Measurements from ENCODE around the gene LMX1B. TPM values are rescaled to one million over a fixed set of nuclear protein-coding genes. Genes with fewer than 3 reads are reported as not detected.
"Not testable (repeated sequence)": the region's sequence is repeated elsewhere in the genome, so short reads cannot be mapped to it uniquely, and the experiment has no call there.

The LMX1B gene
- polyA plus RNA-seq, 4 donors = 15.7 to 22.8 (median 19.9) TPM

DNA sequence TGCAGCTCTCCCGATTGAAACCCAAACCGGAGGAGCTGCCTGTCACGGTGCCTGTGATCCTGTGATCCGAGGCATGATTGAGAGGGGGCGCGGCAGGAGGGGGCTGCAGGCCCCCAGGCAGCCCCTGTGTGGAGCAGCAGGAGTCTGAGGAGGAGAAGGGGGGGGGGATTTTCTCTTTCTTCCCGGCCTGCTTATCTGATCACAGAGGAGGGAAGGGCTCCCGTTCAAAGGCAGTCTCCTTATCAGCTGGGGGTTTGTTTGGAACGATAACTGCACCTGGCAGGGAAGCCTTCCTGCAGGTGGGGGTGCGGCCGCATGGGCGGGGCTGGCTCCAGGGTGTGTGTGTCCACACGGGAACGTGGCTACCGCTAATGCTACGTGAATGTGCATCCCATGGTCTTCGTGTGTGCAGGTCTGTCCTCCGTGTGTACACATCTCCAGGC is 38.4 kb downstream of the LMX1B start:
- no peak for DNase-seq (ENCODE audit: low read depth in 4 of 4, low spot score in 2 of 4)

DNA sequence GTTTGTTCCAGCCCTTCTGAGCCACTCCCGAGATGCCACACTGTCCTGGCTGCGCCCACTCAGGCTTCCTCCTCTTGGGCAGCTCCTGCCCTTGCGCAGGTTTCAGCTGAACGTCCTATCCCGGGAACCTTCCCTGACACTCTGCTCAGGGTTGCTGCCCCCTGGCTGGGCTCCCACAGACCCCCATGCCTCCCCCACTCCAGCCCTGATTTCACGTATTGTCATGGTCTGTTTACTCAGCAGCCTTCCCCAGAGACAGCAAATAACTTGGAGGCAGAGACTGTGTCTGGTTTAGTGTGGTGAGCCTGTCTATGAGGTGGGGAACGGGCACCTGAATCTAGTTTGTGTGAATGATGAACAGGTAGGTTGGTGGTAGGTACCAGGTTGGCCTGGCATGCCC is 40.4 kb downstream of the LMX1B start:
- no peak for DNase-seq (ENCODE audit: low read depth in 4 of 4, low spot score in 2 of 4)

DNA sequence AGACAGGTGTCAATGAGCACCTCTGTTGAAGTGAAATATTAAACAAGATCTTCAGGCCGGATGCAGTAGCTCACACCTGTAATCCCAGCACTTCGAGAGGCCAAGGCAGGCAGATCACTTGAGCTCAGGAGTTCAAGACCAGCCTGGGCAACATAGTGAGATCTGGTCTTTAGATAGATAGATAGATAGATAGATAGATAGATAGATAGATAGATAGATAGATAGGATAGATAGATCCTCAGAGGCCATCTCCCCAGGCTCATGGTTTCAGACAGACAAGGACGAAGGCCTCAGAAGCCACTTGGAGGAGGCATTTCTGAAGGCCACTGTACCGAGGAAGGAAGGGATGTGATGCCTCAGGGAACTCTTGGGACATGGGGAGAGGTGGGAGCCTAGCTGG is 42.5 kb downstream of the LMX1B start:
- not testable (repeated sequence) for DNase-seq (ENCODE audit: low read depth in 4 of 4, low spot score in 2 of 4)

- DNase-seq (ENCODE audit: low read depth in 4 of 4, low spot score in 2 of 4) = no peak
Observed at GRCh38 chr9:126658201-126658825, 44.6 kb downstream of the LMX1B start.

DNA sequence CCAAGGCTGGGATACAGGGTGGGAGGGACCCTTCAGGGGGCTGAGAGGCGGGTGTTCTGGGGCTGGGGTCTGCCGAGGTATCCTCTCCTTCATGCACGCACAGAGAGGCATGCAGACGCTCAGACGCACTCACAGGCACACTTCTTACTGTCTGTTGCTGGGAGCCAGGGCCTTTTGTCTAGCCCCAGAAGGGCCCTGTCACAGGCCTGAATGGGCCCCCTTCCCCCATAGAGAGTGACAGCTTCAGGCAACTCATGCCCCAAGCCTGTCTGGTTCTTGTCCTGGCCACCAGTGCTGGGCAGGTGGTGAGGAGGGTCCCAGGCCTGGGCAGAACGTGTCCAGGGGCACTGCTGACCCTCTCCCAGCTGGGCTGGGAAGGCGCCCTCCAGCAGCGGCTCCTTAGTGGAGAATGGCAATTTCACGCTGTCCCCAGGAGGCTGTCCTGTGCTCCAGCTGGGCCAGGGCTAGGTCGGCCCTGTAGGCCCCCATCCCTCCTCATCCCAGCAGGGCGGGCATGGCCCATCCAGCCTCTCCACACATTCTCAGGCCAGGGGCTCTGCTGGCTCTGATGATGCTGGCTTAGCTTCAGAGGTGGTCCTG is 45.3 kb downstream of the LMX1B start:
- no peak for DNase-seq (ENCODE audit: low read depth in 4 of 4, low spot score in 2 of 4)

GRCh38 chr9:126661122-126661520 is 47.4 kb downstream of the LMX1B start:
- no peak for DNase-seq (ENCODE audit: low read depth in 4 of 4, low spot score in 2 of 4)

DNA sequence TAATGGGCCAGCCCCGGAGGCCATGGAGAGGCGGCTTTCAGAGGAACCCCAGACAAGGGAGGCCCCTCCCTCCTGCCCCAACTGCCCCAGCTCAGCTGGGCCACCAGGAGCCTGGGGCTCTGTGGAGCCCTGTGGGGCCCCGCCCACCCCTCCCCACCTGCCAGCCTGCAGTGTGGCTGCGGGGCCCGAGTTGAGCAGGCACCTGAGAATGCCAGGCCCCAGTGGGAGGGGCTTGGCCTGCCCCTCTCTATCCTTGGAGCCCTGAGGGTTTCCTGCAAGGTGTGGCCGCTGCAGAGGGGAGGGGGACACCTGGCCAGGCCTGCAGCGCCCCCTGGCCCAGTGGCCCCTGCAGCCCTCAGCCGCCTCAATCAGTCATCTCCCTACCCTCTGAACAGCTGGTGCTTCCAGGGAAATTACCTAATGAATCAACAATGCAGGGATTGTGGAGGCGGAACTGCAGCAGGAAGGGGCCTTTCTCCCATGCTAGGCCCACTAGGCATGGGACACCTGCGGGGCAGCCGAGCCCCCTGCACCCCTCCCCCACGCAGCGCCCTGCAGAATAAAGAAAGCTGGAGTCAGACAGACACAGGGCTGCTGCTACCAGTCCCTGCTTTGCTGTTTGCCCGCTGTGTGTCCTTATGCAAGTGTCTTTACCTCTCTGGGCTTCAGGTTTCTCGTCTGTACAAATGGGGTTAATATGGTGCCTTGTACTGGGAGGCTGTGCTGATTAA is 48.0 kb downstream of the LMX1B start:
- DNase-seq (ENCODE audit: low read depth in 4 of 4, low spot score in 2 of 4) = no peak

DNA sequence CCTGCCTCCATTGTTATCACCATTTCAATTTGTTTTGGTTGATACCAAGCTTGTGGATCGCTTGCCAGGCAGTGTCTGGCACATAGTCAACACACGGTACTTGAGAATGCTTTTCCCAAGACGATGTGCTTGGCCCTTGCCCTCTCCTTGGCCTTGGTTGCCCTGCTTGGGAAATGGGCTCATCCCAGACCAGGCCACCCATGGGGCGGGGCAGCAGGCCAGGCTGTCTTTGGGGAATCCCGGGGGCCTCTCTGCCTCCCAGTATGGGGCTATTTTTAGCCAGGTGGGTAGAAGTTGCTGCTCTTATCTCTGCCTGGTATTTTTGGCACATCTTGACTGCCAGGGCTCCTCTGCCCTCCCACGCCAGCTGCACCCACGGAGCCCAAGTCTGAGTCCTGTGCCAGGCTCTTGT is 49.9 kb downstream of the LMX1B start:
- no peak for DNase-seq (ENCODE audit: low read depth in 4 of 4, low spot score in 2 of 4)

DNA sequence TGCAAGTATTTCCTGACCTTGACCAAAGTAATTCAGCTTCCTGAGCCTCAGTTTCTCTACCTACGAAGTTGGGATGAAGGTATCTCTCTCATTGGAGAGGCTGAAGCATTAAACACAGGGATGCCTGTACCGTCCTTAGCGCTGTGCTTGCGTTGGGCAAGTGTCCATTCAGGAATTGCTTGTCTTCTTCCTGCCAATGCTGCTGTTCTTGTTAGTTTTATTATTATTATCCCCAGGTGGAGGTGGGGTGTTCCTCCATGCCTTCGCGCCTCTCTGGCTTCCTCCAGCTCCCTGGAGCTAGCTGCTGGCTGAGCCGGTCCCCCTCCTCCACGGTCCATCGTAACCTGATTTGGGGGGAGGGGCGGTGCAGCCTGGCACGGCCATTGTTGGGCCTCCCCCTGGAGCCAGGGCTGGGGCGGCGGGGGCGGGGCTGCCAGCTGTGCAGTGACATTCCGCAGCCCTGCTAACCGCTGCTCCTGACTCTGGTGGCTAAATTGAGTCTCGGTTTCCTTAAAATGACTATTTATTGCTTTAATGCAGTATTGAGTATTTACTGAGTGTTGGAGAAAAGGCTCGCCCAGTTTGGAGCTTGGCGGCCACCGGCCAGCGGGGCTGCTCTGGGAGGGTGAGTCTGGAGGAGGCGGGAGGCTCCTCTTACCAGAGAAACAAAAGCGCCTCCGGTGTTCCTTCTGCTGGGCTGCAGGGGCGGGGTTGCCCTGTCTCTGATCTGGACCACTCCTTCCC is 51.3 kb downstream of the LMX1B start:
- peak in 1 of 4 donors; percentile 63 for DNase-seq (ENCODE audit: low read depth in 4 of 4, low spot score in 2 of 4)

DNA sequence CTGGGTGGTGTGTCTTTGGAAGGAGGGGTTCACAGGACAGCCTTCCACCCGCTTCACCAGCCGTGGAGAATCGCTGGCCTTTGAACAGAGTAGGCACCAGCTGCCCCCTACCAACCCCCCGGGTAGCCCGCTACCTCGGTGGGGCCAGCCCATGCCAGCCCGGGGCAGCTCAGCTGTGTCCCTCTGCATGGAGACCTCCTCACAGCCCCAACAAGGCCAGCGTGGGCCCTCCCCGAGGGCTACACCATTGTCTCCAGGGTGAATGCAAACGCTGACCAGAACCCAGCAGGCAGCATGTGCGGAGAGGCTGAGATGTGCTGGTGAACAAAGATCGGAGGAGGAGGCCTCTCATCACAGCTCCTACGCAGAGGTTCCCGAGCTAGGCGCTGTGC is 51.9 kb downstream of the LMX1B start:
- DNase-seq (ENCODE audit: low read depth in 4 of 4, low spot score in 2 of 4) = no peak

DNA sequence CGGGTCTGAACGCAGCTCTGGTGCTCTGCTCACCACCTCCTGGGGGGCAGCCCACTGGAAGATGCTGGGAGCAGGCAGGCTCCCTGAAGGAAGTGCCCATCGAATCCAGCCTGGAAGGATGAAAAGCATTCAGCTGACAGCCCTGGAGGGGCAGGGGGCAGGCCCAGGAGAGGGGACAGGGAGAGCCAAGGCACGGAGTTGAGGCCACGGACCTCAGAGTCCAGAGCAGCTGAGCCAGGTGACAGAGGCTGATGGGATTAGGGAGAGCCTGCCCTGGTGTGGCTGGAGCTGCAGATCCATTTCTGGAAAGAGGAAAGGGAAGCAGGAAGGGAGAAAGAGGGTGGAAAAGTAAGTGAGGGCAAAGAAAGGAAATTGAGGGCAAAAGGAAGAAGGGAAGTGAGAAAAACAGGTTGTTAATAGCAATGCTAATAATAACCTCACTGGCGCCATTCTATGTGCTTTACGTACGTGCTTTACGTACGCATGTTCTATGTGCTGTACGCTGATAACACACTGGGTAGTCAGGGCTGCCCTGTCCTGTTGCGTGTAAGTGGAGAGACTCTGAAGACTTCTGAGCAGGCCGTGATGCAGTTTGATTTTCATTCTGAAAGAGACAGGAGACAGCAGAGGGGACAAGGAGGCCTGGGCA is 52.6 kb downstream of the LMX1B start:
- no peak for DNase-seq (ENCODE audit: low read depth in 4 of 4, low spot score in 2 of 4)

- no peak for DNase-seq (ENCODE audit: low read depth in 4 of 4, low spot score in 2 of 4)
Observed at GRCh38 chr9:126667190-126668055, 53.7 kb downstream of the LMX1B start.

- DNase-seq (ENCODE audit: low read depth in 4 of 4, low spot score in 2 of 4) = no peak
Observed at GRCh38 chr9:126668058-126668457, 54.3 kb downstream of the LMX1B start.

GRCh38 chr9:126669108-126669507 is 55.4 kb downstream of the LMX1B start:
- no peak for DNase-seq (ENCODE audit: low read depth in 4 of 4, low spot score in 2 of 4)

DNA sequence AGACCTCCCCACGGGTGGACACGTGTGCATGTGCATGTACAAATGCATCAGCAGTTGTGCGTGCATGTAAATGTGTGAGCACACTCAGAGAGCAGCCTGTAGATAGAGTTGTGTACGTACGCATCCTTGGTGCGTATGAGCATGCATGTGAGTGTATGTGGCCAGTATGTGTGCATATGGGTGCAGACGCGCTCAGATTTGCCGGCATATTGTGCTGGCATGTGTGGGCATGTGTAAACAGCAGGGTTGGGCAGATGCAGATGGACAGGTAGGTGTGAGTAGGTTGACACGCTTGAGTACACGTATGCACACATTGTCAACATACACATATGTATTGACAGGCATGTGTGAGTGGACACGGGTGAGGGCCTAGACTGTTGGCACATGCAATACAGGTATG is 56.5 kb downstream of the LMX1B start:
- no peak for DNase-seq (ENCODE audit: low read depth in 4 of 4, low spot score in 2 of 4)

- DNase-seq (ENCODE audit: low read depth in 4 of 4, low spot score in 2 of 4) = no peak
Observed at GRCh38 chr9:126671381-126671831, 57.7 kb downstream of the LMX1B start.

- DNase-seq (ENCODE audit: low read depth in 4 of 4, low spot score in 2 of 4) = no peak
Observed at GRCh38 chr9:126671983-126672382, 58.3 kb downstream of the LMX1B start.

- DNase-seq (ENCODE audit: low read depth in 4 of 4, low spot score in 2 of 4) = no peak
Observed at GRCh38 chr9:126672634-126673284, 59.0 kb downstream of the LMX1B start.

DNA sequence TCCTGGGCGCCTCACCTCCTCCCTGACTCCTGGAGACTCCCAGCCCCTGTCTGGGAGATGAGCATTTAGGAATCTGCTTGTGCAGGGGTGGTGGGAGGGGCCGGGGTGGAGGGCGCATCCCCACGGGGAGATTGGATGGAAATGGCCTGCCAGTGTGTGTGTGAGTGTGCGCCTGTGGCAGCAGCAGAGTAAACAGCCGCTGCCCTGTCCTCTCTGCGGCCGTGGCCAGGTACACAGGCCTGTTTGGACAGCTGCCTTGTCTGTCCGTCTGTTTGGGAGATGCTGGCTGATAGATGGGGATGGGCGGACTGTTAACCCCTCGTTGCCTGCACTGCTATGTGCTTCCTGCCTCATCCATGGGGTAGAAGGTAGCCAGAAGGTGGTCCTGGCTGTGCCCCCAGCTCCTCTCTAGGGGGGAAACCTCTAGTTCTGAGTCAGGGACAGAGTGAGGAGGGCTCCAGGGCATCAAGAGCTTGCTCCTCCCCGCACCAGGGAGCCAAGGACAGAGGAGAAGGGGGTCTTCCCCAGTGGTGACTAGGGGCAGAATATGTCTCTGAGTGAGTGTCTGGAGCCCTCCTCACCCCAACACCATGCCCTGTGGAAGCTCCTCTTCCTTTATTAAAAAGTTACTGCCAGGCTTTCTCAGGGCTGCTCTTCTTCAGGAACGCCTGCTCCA is 60.1 kb downstream of the LMX1B start:
- DNase-seq (ENCODE audit: low read depth in 4 of 4, low spot score in 2 of 4) = no peak
